ENCODE measurements around the gene TNFRSF8. TPM values are rescaled to one million over a fixed set of nuclear protein-coding genes. Genes with fewer than 3 reads are reported as not detected.

Gene TNFRSF8
- total and polyA plus RNA-seq, 12 donors = 0.17 to 0.61 (median 0.42) TPM; not detected in 1

- DNase-seq = no peak
- intact Hi-C loops (cut with DNase I) = no loop called here
- no peak overlapping the region for H3K4me3 ChIP-seq
- no peak overlapping the region for H3K27ac ChIP-seq
- H3K4me1 ChIP-seq (replicated peaks in 1 of 2) = peaks cover 0 to 7% of the 10 kb centered on the region in 2 donors
- TF ChIP-seq POLR2A (IDR thresholded peaks at IDR 0.05) (no peak), CTCF (IDR thresholded peaks at IDR 0.05) (no peak)
- no peaks in the 10 kb centered on the region for H3K9me3 ChIP-seq (replicated peaks in 1 of 3)
- H3K36me3 ChIP-seq (replicated peaks in 1 of 2) = peaks cover 0 to 31% of the 10 kb centered on the region in 2 donors
- no peaks in the 10 kb centered on the region for H3K27me3 ChIP-seq
- 94 to 97% (median 95%) methylated on average over 9 of the region's 9 CpGs for WGBS, 4 donors
Observed at GRCh38 chr1:12015499-12015898, 47.6 kb upstream of the TNFRSF8 start.

- no peak for DNase-seq
- 69 to 100% (median 96%) methylated on average over 3 of the region's 3 CpGs for WGBS, 4 donors
- Histone ChIP-seq H3K36me3 (replicated peaks in 1 of 2) (peaks cover 0 to 24% of the 10 kb centered on the region in 2 donors), H3K27ac (no peak overlapping the region), H3K4me1 (replicated peaks in 1 of 2) (peaks cover 0 to 7% of the 10 kb centered on the region in 2 donors), H3K4me3 (no peak overlapping the region), H3K9me3 (replicated peaks in 1 of 3) (no peaks in the 10 kb centered on the region), H3K27me3 (no peaks in the 10 kb centered on the region)
- TF ChIP-seq POLR2A (IDR thresholded peaks at IDR 0.05) = no peak
- no peak for TF ChIP-seq CTCF (IDR thresholded peaks at IDR 0.05)
- intact Hi-C loops (cut with DNase I) = no loop called here
Observed at GRCh38 chr1:12016182-12016581, 46.9 kb upstream of the TNFRSF8 start.

- WGBS, 4 donors = 8 to 34% (median 11%) methylated on average over 2 to 12 of the region's 12 CpGs
- no peaks in the 10 kb centered on the region for H3K9me3 ChIP-seq (replicated peaks in 1 of 3)
- intact Hi-C loops (cut with DNase I) = no loop called here
- peak in 2 of 7 donors; percentile 29 to 39 for DNase-seq
- peaks cover 0 to 7% of the 10 kb centered on the region in 2 donors for H3K4me1 ChIP-seq (replicated peaks in 1 of 2)
- no peak for TF ChIP-seq POLR2A (IDR thresholded peaks at IDR 0.05)
- peak overlapping the region in 4 of 5 donors; percentile 50 to 85 (median 61) for H3K27ac ChIP-seq
- H3K36me3 ChIP-seq (replicated peaks in 1 of 2) = peaks cover 0 to 10% of the 10 kb centered on the region in 2 donors
- peak overlapping the region; percentile 32 to 86 (median 82) for H3K4me3 ChIP-seq
- H3K27me3 ChIP-seq = no peaks in the 10 kb centered on the region
Observed at GRCh38 chr1:12019858-12020509, 43.1 kb upstream of the TNFRSF8 start.

GRCh38 chr1:12021616-12022015 is 41.5 kb upstream of the TNFRSF8 start:
- intact Hi-C loops (cut with DNase I) = no loop called here
- DNase-seq = no peak
- Histone ChIP-seq H3K27me3 (no peaks in the 10 kb centered on the region), H3K36me3 (replicated peaks in 1 of 2) (peaks cover 0 to 17% of the 10 kb centered on the region in 2 donors), H3K4me1 (replicated peaks in 1 of 2) (peaks cover 0 to 7% of the 10 kb centered on the region in 2 donors), H3K4me3 (no peak overlapping the region), H3K27ac (no peak overlapping the region), H3K9me3 (replicated peaks in 1 of 3) (no peaks in the 10 kb centered on the region)
- 89 to 96% (median 93%) methylated on average over 6 to 9 of the region's 9 CpGs for WGBS, 4 donors
- no peak for TF ChIP-seq POLR2A (IDR thresholded peaks at IDR 0.05)
- no peak for TF ChIP-seq CTCF (IDR thresholded peaks at IDR 0.05)

- H3K36me3 ChIP-seq (replicated peaks in 1 of 2) = peaks cover 0 to 17% of the 10 kb centered on the region in 2 donors
- no peak for TF ChIP-seq POLR2A (IDR thresholded peaks at IDR 0.05)
- no peak for TF ChIP-seq CTCF (IDR thresholded peaks at IDR 0.05)
- WGBS, 4 donors = 89 to 100% (median 91%) methylated on average over 2 to 14 of the region's 14 CpGs; no CpG with 5 or more reads in 1 of the 4 donors
Observed at GRCh38 chr1:12022036-12022435, 41.1 kb upstream of the TNFRSF8 start.

More at GRCh38 chr1:12022036-12022435, 41.1 kb upstream of the TNFRSF8 start:
- no peak overlapping the region for H3K27ac ChIP-seq
- DNase-seq = no peak
- no peaks in the 10 kb centered on the region for H3K27me3 ChIP-seq
- H3K9me3 ChIP-seq (replicated peaks in 1 of 3) = no peaks in the 10 kb centered on the region
- no peak overlapping the region for H3K4me3 ChIP-seq
- peaks cover 0 to 7% of the 10 kb centered on the region in 2 donors for H3K4me1 ChIP-seq (replicated peaks in 1 of 2)
- intact Hi-C loops (cut with DNase I) = no loop called here

All from adrenal gland (tissue), 12 donors.